Right lobe of liver (tissue), 6 donors: ENCODE measurements around the gene RPLP2. TPM values are rescaled to one million over a fixed set of nuclear protein-coding genes. Genes with fewer than 3 reads are reported as not detected.

ENCODE experiments used
- ATAC-seq, 4 donors: fragments of 200-7000 bp; cut with Tn5 transposase; one replicate each; pipeline ENCODE4 v1.9.1; 2020; ENCODE audit warnings: mild to moderate bottlenecking in 4 of 4, moderate library complexity in 4 of 4
- DNase-seq, 3 donors: peaks; one replicate each; pipeline ENCODE4 v3.0.0-alpha.2; 2020
- H3K27ac ChIP-seq, 3 donors: fragments of 200-600 bp; one replicate each; pipeline ENCODE4 v1.8.0; 2022
- H3K27me3 ChIP-seq, 2 donors: fragments of 200-600 bp; one replicate each; pipeline ENCODE4 v1.8.0; 2022
- H3K36me3 ChIP-seq, 4 donors: fragments of 200-600 bp; sonication (generic) in 1 of 4; one replicate each; pipeline versions ENCODE4 v1.5.1 to v1.8.0; 2017 to 2022; ENCODE audit warnings: control low read depth in 1 of 4
- H3K4me1 ChIP-seq, 4 donors: fragments of 200-600 bp; sonication (generic) in 1 of 4; one replicate each; pipeline versions ENCODE4 v1.5.1 to v1.8.0; 2017 to 2022; ENCODE audit warnings: control low read depth in 1 of 4
- H3K4me3 ChIP-seq, 3 donors: fragments of 200-600 bp; one replicate each; pipeline ENCODE4 v1.8.0; 2022
- H3K9me3 ChIP-seq, 4 donors: fragments of 200-600 bp; sonication (generic) in 1 of 4; one replicate each; pipeline versions ENCODE4 v1.5.1 to v1.8.0; 2017 to 2022; ENCODE audit warnings: control low read depth in 1 of 4
- POLR2A ChIP-seq: fragments of 450-650 bp; IDR thresholded peaks from one replicate; pipeline ENCODE4 v1.6.1; 2017; ENCODE audit warnings: antibody characterized with exemption, mild to moderate bottlenecking
- WGBS: methylation state at CpG from one replicate; pipeline ENCODE4 v1.1.6; 2018; ENCODE audit warnings: low coverage, low lambda C conversion rate; ENCODE audit not compliant: insufficient coverage; ENCODE audit errors: missing lambda C conversion rate; 5-methylcytosine and 5-hydroxymethylcytosine counted together
- intact Hi-C, 2 donors: fragments of 100-400 bp; cut with DNase I; formaldehyde crosslinking; loops; one replicate each; pipeline versions ENCODE4 v1.11.2 to v1.14.1; 2022
- total RNA-seq, 6 experiments: library from RNA; depleted of rRNA in 2 of 6; stranded (reverse); fragments of >200 nt in 2 of 6; fragmentation: NEBNext Ultra II Directional in 3 of 6; extraction: Animal tissue kit (Norgen Biotek cat#: 25700) in 3 of 6; gene quantifications; one replicate each; pipeline versions ENCODE4 v1.1.0 to v1.2.4, GENCODE V29; 2016 to 2023
- TF ChIP-seq, protein P1 (sequence below), 4 donors: fragments of 200-600 bp in 3 of 4; fragments of 450-650 bp in 1 of 4; IDR thresholded peaks; one replicate each; pipeline versions ENCODE4 v1.5.1 to v1.8.0; 2016 to 2022; ENCODE audit warnings: antibody characterized with exemption in 4 of 4, mild to moderate bottlenecking in 2 of 4
- donor health status: DM: no; HTN: yes; CAD: no.
- donor health status: DM: no; HTN: no; CAD: no.
- donor health status: DM: no; HTN: no; CAD: no.
- donor health status: DM: no; HTN: yes; CAD: no.
- donor health status: DM: no; HTN: yes; CAD: no.

Gene RPLP2
- total RNA-seq, 6 experiments from 2014 or later: 212 to 574 (median 457) TPM

DNA sequence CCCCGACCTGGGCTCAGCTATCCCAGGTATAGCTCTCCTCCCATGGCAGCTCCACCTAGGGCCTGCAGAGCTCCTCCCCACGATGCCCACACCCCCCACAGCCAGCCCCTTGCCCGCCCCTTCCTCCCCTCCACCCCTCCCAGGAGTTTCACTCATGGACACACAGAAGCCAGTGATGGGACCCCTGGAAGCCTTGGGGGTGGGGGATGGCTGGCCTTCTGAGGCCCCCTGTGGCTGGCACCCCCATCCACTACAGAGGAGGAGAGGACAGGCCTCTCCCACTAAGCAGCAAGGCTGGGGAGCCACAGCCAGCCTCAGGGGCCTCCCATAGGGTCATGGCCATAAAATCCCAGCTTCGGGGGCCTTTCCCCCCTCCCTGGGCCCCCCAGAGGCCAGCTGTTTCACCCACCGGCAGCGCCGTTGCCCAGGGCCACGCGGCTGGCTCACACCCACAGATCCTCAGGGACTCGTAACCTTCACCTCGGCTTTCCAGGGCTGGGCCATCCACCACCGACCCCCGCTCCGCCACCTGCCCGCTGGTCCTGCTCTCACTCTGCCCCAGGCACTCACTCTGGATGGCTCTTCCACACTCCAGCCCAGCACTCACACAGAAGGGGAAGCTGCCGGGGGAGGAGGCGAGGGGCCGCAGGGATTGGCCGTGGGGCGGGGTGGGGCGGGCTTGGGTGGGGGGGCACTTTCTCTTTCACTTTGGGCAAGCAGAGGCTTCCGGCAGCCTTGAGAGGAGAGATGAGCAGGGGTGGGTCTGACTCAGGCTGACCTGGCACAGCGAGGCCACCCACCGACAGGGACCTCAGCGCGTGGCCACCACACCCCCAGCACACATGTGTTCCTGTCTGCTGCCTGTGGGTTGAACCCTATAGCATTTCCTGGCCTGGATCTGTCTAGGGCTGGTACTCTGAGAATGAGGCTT is 13.9 kb upstream of the RPLP2 start:
- Histone ChIP-seq H3K9me3 (no peaks in the 10 kb centered on the region), H3K4me1 (peaks cover 0 to 33% (median 11%) of the 10 kb centered on the region in 4 donors), H3K27me3 (no peaks in the 10 kb centered on the region), H3K4me3 (peak overlapping the region; percentile 63 to 73 (median 73)), H3K27ac (peak overlapping the region; percentile 70 to 88 (median 85)), H3K36me3 (peaks cover 0 to 5% (median 0%) of the 10 kb centered on the region in 4 donors)
- WGBS: 0% methylated on average over 3 of the region's 26 CpGs
- DNase-seq: peak; percentile 83 to 87 (median 85)
- peak; percentile 55 to 69 (median 64) for ATAC-seq
- intact Hi-C loops: no loop called here
- TF ChIP-seq, protein P1, sequence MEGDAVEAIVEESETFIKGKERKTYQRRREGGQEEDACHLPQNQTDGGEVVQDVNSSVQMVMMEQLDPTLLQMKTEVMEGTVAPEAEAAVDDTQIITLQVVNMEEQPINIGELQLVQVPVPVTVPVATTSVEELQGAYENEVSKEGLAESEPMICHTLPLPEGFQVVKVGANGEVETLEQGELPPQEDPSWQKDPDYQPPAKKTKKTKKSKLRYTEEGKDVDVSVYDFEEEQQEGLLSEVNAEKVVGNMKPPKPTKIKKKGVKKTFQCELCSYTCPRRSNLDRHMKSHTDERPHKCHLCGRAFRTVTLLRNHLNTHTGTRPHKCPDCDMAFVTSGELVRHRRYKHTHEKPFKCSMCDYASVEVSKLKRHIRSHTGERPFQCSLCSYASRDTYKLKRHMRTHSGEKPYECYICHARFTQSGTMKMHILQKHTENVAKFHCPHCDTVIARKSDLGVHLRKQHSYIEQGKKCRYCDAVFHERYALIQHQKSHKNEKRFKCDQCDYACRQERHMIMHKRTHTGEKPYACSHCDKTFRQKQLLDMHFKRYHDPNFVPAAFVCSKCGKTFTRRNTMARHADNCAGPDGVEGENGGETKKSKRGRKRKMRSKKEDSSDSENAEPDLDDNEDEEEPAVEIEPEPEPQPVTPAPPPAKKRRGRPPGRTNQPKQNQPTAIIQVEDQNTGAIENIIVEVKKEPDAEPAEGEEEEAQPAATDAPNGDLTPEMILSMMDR (IDR thresholded peaks at IDR 0.05): no peak
- TF ChIP-seq POLR2A: peak; percentile 59

- Histone ChIP-seq H3K27me3 (no peaks in the 10 kb centered on the region), H3K27ac (peak overlapping the region; percentile 70 to 88 (median 85)), H3K4me3 (peak overlapping the region; percentile 63 to 73 (median 73)), H3K4me1 (peaks cover 0 to 30% (median 11%) of the 10 kb centered on the region in 4 donors), H3K9me3 (no peaks in the 10 kb centered on the region), H3K36me3 (peaks cover 0 to 5% (median 0%) of the 10 kb centered on the region in 4 donors)
- WGBS: 16% methylated on average over 5 of the region's 18 CpGs
- DNase-seq (peak in 2 of 3 donors; percentile 90 to 91), ATAC-seq (peak; percentile 44 to 66 (median 61))
- intact Hi-C loops: no loop called here
- no peak for TF ChIP-seq POLR2A
These were observed 13.0 kb upstream of the RPLP2 start for GRCh38 chr11:796565-797295.

- intact Hi-C loops: no loop called here
- no peak for TF ChIP-seq POLR2A
- TF ChIP-seq, protein P1 (IDR thresholded peaks at IDR 0.05): no peak
- WGBS: 0% methylated on average over 23 of the region's 57 CpGs
- Histone ChIP-seq H3K9me3 (no peaks in the 10 kb centered on the region), H3K36me3 (peaks cover 0 to 5% (median 0%) of the 10 kb centered on the region in 4 donors), H3K27me3 (no peaks in the 10 kb centered on the region), H3K27ac (peak overlapping the region; percentile 70 to 88 (median 85)), H3K4me1 (peaks cover 0 to 30% (median 11%) of the 10 kb centered on the region in 4 donors), H3K4me3 (peak overlapping the region; percentile 63 to 73 (median 67))
- DNase-seq: peak; percentile 71 to 76 (median 75)
- peak; percentile 11 to 28 (median 21) for ATAC-seq
These were observed 12.3 kb upstream of the RPLP2 start for GRCh38 chr11:797296-798092.

DNA sequence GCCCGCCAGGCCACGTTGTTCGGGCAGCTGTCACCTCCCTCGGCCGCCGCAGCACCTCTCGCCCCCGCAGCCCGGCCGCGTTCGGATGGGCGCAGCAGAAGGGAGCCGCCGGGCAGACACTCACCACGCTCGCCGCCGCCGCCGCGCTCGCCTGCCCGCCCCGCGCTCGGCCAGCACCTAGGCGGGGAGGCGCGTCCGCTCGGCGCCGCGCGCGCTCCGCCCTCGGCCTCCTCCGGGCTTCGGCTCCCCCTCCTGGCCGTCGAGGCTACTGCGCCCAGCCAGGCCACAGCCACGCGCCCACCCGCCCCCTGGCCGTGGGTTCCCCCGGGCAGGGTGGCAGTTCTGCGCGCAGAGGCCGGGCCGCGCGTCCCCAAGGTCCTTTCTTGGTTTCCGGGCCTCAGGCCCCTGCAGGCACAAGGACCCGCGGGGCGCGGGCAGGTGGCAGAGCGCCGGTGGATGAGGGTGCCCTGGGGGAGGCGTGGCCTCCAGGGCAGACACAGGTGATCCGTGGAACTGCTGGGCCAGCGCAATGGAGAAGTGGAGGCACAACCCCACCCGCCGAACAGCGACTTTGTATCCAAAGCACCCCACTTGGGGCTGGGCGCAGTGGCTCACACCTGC is 11.6 kb upstream of the RPLP2 start, which contains the start of gene SLC25A22:
SLC25A22 (minus strand) TSS at position 189 of the 621 bp plus-strand sequence. CDS start 3,275 bp downstream, outside the sequence.
- H3K27me3 ChIP-seq: no peaks in the 10 kb centered on the region
- 5% methylated on average over 14 of the region's 69 CpGs for WGBS
- TF ChIP-seq, protein P1 (IDR thresholded peaks at IDR 0.05): peak; percentile 78 to 96 (median 90)
- no peak for TF ChIP-seq POLR2A
- peak; percentile 83 to 87 (median 83) for DNase-seq
- H3K27ac ChIP-seq: peak within 1 kb of the TSS; percentile 70 to 88 (median 85)
- intact Hi-C loops: no loop called here
- H3K9me3 ChIP-seq: no peaks in the 10 kb centered on the region
- H3K4me3 ChIP-seq: peak within 1 kb of the TSS; percentile 63 to 73 (median 67)
- ATAC-seq: peak; percentile 53 to 69 (median 68)
- peaks cover 0 to 2% (median 0%) of the 10 kb centered on the region in 4 donors for H3K36me3 ChIP-seq
- peaks cover 0 to 30% (median 11%) of the 10 kb centered on the region in 4 donors for H3K4me1 ChIP-seq
